ENCODE results near the gene AKT1S1. TPM values are rescaled to one million over a fixed set of nuclear protein-coding genes. Genes with fewer than 3 reads are reported as not detected.

Gene AKT1S1
- total RNA-seq, 1 experiment from 2014 or later = 70.6 TPM

- Histone ChIP-seq H3K79me2 (ENCODE audit: insufficient read depth, low read length) (peaks cover 45% of the 10 kb centered on the region), H3K4me1 (ENCODE audit: control insufficient read depth in 1 of 2, insufficient read depth in 2 of 2, low read length in 2 of 2) (no peaks in the 10 kb centered on the region), H3K27ac (ENCODE audit: low read depth, low read length) (no peak overlapping the region), H3K9me2 (ENCODE audit: insufficient read depth) (no peaks in the 10 kb centered on the region), H3K9me3 (ENCODE audit: control insufficient read depth in 1 of 2, insufficient read depth in 1 of 2, low read depth in 1 of 2, low read length in 2 of 2) (no peaks in the 10 kb centered on the region), H2AFZ (ENCODE audit: low read depth, low read length, poor library complexity, severe bottlenecking) (no peak overlapping the region), H4K20me1 (ENCODE audit: insufficient read depth) (no peaks in the 10 kb centered on the region), H3K27me3 (ENCODE audit: insufficient read depth, low read length) (no peaks in the 10 kb centered on the region), H3K4me2 (ENCODE audit: low read length) (no peak overlapping the region), H3K36me3 (ENCODE audit: control insufficient read depth in 1 of 2, insufficient read depth in 2 of 2, low read length in 2 of 2) (peaks cover 27 to 46% of the 10 kb centered on the region in 2 experiments), H3K9ac (ENCODE audit: low read length) (no peak overlapping the region), H3K4me3 (replicated peaks in 1 of 2; ENCODE audit: low read depth in 1 of 2, low read length in 2 of 2) (no peak overlapping the region)
- BruUV-seq (replicated peaks) = no TSS peak
- no peak for ATAC-seq
- ChIA-PET RAD21 (ENCODE audit: low non-redundant PET in 1 of 2, low total read pairs in 2 of 2, uncharacterized antibody in 2 of 2, unreplicated experiment in 2 of 2) (no interaction called here), CTCF (no interaction called here), POLR2A (no interaction called here)
- TF ChIP-seq, protein P1, sequence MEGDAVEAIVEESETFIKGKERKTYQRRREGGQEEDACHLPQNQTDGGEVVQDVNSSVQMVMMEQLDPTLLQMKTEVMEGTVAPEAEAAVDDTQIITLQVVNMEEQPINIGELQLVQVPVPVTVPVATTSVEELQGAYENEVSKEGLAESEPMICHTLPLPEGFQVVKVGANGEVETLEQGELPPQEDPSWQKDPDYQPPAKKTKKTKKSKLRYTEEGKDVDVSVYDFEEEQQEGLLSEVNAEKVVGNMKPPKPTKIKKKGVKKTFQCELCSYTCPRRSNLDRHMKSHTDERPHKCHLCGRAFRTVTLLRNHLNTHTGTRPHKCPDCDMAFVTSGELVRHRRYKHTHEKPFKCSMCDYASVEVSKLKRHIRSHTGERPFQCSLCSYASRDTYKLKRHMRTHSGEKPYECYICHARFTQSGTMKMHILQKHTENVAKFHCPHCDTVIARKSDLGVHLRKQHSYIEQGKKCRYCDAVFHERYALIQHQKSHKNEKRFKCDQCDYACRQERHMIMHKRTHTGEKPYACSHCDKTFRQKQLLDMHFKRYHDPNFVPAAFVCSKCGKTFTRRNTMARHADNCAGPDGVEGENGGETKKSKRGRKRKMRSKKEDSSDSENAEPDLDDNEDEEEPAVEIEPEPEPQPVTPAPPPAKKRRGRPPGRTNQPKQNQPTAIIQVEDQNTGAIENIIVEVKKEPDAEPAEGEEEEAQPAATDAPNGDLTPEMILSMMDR (IDR thresholded peaks at IDR 0.05 in 2 of 3, conservative IDR thresholded peaks at IDR 0.05 in 1 of 3; ENCODE audit: borderline replicate concordance in 1 of 3, insufficient read depth in 1 of 3, low read depth in 2 of 3, low read length in 2 of 3) = no peak
- TF ChIP-seq SIN3A (IDR thresholded peaks at IDR 0.05; ENCODE audit: low read depth) (no peak), ZBTB33 (IDR thresholded peaks at IDR 0.05; ENCODE audit: extremely low read depth, insufficient replicate concordance, low read length) (no peak), POLR2A (IDR thresholded peaks at IDR 0.05; ENCODE audit: borderline replicate concordance, extremely low read depth, insufficient read depth, insufficient read length) (no peak), EZH2 (IDR thresholded peaks at IDR 0.05) (no peak), CEBPB (IDR thresholded peaks at IDR 0.05; ENCODE audit: low read depth) (no peak), ATF3 (IDR thresholded peaks at IDR 0.05) (no peak), FOSL1 (IDR thresholded peaks at IDR 0.05; ENCODE audit: low read depth) (no peak), RAD21 (IDR thresholded peaks at IDR 0.05; ENCODE audit: low read depth) (no peak), ELF1 (IDR thresholded peaks at IDR 0.05; ENCODE audit: borderline replicate concordance, low read depth) (no peak), JUND (IDR thresholded peaks at IDR 0.05) (no peak)
- intact Hi-C loops (cut with micrococcal nuclease) = no loop called here
- no peak for DNase-seq (ENCODE audit: low read depth, low spot score)
Measured at GRCh38 chr19:49908480-49909420, 31.6 kb upstream of the AKT1S1 start.
